Measurements from ENCODE around the gene SLITRK3.

GRCh38 chr3:165193366-165194254, 2.6 kb downstream of the SLITRK3 start:
- TF ChIP-seq CTCF (IDR thresholded peaks at IDR 0.05): no peak
- TF ChIP-seq POLR2A (IDR thresholded peaks at IDR 0.05): no peak
